ENCODE data around the gene SLX4IP.

- no peak for TF ChIP-seq MAX (IDR thresholded peaks at IDR 0.05)
- no peak for TF ChIP-seq RAD21 (IDR thresholded peaks at IDR 0.05; ENCODE audit: low read depth)
- no peak for TF ChIP-seq CEBPB (IDR thresholded peaks at IDR 0.05)
- no peak for TF ChIP-seq TAF1 (IDR thresholded peaks at IDR 0.05; ENCODE audit: low read depth)
- no peak for TF ChIP-seq REST (IDR thresholded peaks at IDR 0.05; ENCODE audit: low read depth)
- TF ChIP-seq YY1 (IDR thresholded peaks at IDR 0.05; ENCODE audit: low read depth), result no peak
- no peak for TF ChIP-seq EP300 (IDR thresholded peaks at IDR 0.05; ENCODE audit: borderline replicate concordance)
These were observed 89.5 kb downstream of the SLX4IP start for GRCh38 chr20:10524643-10525042.
